Activated T-helper 1 cell treated with anti-CD3 and anti-CD28 coated beads, Interleukin-12 subunit alpha, Interleukin-12 subunit beta, Interleukin-2, Interleukin-4 antibody, amounts not matched to agents 30 ng/mL and 10 ng/mL and 1 ng/mL, durations not matched to agents 14 hours and 24 hours and 36 hours (primary cell): Measurements from ENCODE around the gene TMEM89. TPM values are rescaled to one million over a fixed set of nuclear protein-coding genes. Genes with fewer than 3 reads are reported as not detected.

Experiments
- DNase-seq: peaks from one replicate; pipeline ENCODE4 v3.0.0; 2021; ENCODE audit warnings: low spot score
- H3K27ac Mint-ChIP-seq: one replicate; pipeline ENCODE4 v1.8.0; 2021; ENCODE audit warnings: mild to moderate bottlenecking, mixed read lengths
- H3K27me3 Mint-ChIP-seq: one replicate; pipeline ENCODE4 v1.8.0; 2022; ENCODE audit warnings: mild to moderate bottlenecking, moderate library complexity, mixed read lengths; ENCODE audit not compliant: insufficient read depth
- H3K36me3 Mint-ChIP-seq: one replicate; pipeline ENCODE4 v1.8.0; 2021; ENCODE audit warnings: low read depth, mixed read lengths
- H3K4me1 Mint-ChIP-seq: one replicate; pipeline ENCODE4 v1.8.0; 2021; ENCODE audit warnings: low read depth, mixed read lengths
- H3K4me3 Mint-ChIP-seq: one replicate; pipeline ENCODE4 v1.8.0; 2021; ENCODE audit warnings: mild to moderate bottlenecking, moderate library complexity, mixed read lengths
- H3K9me3 Mint-ChIP-seq: one replicate; pipeline ENCODE4 v1.8.0; 2021; ENCODE audit warnings: mixed read lengths
- intact Hi-C: fragments of 100-400 bp; cut with micrococcal nuclease; formaldehyde crosslinking; loops from one replicate; pipeline ENCODE4 v1.15.1; 2024
- total RNA-seq: library from RNA; stranded (reverse); gene quantifications from 2 replicates; pipeline ENCODE4 v1.2.3, GENCODE V29; 2022

Gene TMEM89
- total RNA-seq, 1 donor from 2014 or later = not detected

DNA sequence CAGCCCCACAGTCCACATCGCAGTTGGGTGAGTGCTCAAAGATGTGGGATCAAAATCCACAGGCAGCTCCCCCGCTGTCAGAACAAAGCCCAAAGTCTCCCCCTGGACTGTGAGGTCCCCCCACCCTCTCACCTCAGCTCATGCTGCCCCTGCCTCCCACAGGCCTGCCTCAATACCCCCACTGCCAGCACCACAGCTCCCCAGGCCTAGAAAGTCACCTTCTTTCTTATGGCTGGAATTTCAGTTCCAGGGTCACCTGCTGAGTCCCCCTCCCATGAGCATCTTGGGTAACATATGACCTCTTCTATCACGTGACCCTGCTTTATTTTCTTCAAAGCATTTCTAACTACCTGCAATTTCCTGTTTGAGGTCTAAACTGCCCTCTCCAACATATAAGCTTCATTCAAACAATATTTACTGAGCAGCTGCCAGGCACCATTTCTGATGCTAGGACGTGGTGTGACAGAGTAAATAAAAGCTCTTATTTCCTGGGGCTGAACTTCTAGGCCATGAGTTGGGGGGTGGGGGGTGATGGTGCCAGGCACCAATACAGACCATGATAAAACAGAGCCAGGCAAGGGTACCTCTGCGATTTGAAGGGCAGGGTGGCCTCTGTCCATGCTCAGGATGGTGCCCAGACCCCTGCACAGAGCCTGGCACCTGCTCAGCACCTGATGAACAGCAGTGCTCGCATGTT lies 2.4 kb upstream of the TMEM89 start:
- peaks cover 19% of the 10 kb centered on the region for H3K36me3 Mint-ChIP-seq
- H3K9me3 Mint-ChIP-seq = peaks cover under 1% of the 10 kb centered on the region
- H3K27ac Mint-ChIP-seq = no peak overlapping the region
- intact Hi-C loops = no loop called here
- H3K4me3 Mint-ChIP-seq = no peak overlapping the region
- DNase-seq = no peak
- no peaks in the 10 kb centered on the region for H3K27me3 Mint-ChIP-seq
- H3K4me1 Mint-ChIP-seq = peaks cover 13% of the 10 kb centered on the region

DNA sequence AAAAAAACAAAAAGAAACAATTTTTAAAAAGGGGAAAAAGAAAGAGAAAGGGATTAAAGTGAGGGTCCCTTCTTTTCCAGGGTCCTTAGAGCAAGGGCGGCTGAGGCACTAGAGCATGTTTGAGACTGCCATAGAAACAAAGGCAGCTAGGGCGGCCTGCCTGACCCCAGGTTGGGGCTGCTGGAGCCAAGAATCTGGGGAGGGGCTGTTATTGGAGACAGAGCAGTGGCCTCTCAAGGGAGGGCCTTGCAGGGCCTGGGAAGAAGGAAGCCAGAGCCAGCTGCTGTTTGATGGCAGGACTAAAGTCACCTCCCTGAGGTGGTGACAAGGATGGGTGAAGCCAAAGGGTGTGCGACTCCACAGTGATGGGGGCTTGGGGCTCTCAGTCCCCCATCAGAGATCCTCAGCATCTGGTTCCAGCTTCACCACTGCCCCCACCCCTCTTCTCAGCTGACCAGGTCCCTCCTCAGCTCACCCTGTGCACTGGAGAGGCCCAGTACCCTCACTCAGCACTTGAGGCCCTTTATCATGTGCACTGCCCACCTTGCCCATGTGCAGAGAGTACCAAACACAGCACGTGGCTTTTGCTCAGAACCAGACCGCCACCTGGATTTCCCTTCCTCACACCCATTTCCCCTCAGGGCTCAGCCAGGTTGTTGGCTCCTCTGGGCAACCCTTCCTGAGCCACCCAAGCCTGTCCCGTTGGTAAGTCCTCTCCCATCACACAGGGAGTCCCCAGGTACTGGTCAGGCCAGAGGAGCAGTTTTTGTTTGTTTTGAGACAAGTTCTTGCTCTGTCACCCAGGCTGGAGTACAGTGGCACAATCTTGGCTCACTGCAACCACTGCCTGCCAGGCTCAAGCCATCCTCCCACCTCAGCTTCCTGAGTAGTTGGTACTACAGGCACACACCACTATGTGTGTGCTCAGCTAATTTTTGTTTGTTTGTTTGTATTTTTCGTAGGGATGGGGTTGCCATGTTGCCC lies 1.7 kb downstream of the TMEM89 start:
- intact Hi-C loops = no loop called here
- H3K9me3 Mint-ChIP-seq = peaks cover 18% of the 10 kb centered on the region
- no peak overlapping the region for H3K4me3 Mint-ChIP-seq
- H3K36me3 Mint-ChIP-seq = peaks cover 11% of the 10 kb centered on the region
- peaks cover 11% of the 10 kb centered on the region for H3K4me1 Mint-ChIP-seq
- DNase-seq = no peak
- no peak overlapping the region for H3K27ac Mint-ChIP-seq
- no peaks in the 10 kb centered on the region for H3K27me3 Mint-ChIP-seq

DNA sequence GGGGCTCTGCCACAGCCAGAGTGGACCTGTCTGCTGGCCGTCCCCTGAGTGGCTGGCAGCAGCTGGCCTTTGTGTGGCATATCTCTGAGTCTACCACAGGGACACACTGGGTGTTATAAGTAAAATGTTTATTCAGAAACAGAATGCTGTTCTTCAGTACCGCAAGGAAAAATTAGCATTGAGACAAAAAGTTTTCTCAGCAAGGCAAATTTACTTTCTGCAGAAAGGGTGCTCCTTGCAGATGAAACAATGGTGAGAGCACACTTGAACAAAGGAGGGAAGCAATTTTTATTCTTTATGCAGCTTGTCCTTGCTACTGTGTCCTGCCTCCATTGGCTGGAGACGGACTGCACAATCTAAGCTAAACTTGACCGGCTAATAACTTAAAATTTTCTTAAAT lies 4.0 kb downstream of the TMEM89 start:
- Mint-ChIP-seq H3K36me3 (peaks cover 8% of the 10 kb centered on the region), H3K27me3 (peaks cover 2% of the 10 kb centered on the region), H3K27ac (no peak overlapping the region), H3K9me3 (peaks cover 18% of the 10 kb centered on the region), H3K4me1 (peaks cover 13% of the 10 kb centered on the region), H3K4me3 (no peak overlapping the region)
- DNase-seq = no peak
- intact Hi-C loops = no loop called here

DNA sequence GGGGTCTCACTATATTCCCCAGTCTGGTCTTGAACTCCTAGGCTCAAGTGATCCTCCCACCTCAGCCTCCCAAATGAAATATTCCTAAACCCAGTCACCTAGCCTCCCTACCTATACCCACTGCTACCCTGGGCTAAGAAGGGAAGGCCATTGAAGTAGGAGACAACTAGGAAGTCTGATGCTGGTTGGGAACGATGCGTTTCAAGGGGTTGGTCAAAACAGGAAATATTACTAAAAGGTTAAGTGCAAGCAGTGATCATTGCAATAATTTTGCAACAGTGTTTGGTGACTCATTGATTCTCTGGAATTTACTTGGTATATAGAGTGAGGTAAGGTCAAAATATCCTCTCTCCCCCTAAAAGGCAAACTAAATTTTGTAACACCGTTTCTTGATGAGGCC lies 7.5 kb downstream of the TMEM89 start:
- Mint-ChIP-seq H3K27ac (peak overlapping the region; percentile 77), H3K36me3 (peaks cover 7% of the 10 kb centered on the region), H3K9me3 (peaks cover 18% of the 10 kb centered on the region), H3K27me3 (peaks cover 2% of the 10 kb centered on the region), H3K4me1 (peaks cover 13% of the 10 kb centered on the region), H3K4me3 (peak overlapping the region; percentile 48)
- intact Hi-C loops = loop anchor here (1.0 kb wide), 2 partner anchors 21 to 42 kb away; partner anchors contain the start of gene SLC26A6
- no peak for DNase-seq

DNA sequence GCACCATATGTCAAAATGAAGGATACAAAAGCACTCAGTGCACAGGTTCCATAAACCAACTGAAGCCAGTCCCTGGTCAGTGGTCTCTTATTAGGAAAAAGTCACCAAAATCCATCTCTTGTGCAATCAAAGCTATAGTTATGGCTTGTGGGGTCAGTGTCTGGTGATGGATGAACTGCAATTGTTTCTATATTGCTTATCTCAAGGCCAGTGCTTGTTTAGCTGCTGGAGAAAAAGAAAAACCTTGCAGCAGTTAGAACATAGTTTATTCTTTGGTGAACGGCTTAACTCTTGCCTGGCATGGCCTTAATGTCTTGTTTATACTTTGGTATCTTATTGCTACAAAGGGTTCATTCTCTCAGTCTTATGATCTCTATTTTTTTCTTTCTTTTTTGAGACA lies 9.3 kb downstream of the TMEM89 start:
- H3K4me3 Mint-ChIP-seq = no peak overlapping the region
- H3K27me3 Mint-ChIP-seq = peaks cover 2% of the 10 kb centered on the region
- intact Hi-C loops = no loop called here
- peaks cover 24% of the 10 kb centered on the region for H3K4me1 Mint-ChIP-seq
- H3K36me3 Mint-ChIP-seq = peaks cover 10% of the 10 kb centered on the region
- no peak overlapping the region for H3K27ac Mint-ChIP-seq
- no peak for DNase-seq
- H3K9me3 Mint-ChIP-seq = peaks cover 5% of the 10 kb centered on the region

DNA sequence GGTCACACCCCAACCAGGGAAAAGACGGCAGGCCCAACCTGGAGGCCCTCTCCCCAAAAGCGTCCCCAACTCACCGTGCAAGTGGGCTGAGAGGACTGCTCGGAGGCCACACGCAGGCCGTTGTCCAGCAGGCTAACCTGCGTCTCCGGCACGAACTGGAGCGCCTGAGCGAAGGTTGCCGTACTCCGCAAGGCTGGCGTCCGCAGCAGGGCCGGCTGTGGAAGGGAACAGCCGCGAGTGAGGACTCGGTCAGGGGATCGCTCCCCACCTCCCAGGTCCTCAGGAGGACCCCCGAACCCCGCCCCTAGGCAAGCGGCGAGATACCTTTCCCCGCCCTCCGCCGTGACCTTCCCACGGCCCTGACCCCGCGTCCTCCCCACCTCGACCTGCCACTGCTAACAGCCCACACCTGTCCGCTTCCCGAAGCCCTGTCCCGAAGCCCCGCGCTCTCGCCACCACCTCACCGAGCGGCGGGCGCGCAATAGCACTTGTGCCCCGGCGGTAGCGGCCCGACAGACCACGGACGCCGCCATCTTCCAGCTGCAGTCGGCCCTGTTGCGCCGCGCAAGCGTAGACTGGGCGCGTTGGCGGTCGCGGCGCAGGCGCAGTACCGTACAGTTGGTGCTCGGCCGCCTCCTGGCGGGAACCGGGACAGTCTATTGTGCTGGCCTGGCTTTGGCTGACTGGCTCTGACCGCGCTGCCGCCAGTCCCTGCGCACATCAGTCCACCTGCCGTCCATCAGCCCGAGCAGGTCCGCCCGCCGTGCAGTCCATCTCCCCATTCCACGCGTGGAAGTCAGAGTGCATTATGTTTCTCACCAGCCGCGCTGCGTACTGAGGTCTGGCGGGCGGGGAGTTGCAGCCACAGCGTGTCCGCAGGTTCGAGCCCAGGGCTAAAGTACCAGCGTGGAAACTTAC lies 12.2 kb downstream of the TMEM89 start, which contains the start of gene UQCRC1:
UQCRC1 (minus strand) TSS at position 559 of the 918 bp plus-strand sequence; CDS start at position 533, 26 bp downstream.
- H3K27ac Mint-ChIP-seq = peak within 1 kb of the TSS; percentile 97
- peak within 1 kb of the TSS; percentile 100 for H3K4me3 Mint-ChIP-seq
- H3K36me3 Mint-ChIP-seq = peaks cover 16% of the 10 kb centered on the region
- peaks cover 22% of the 10 kb centered on the region for H3K4me1 Mint-ChIP-seq
- peak; percentile 92 for DNase-seq
- no peaks in the 10 kb centered on the region for H3K9me3 Mint-ChIP-seq
- intact Hi-C loops = loop anchor here (1.0 kb wide), 6 partner anchors 26 to 208 kb away; partner anchors contain the start of genes NCKIPSD and SLC26A6
- peaks cover 2% of the 10 kb centered on the region for H3K27me3 Mint-ChIP-seq

DNA sequence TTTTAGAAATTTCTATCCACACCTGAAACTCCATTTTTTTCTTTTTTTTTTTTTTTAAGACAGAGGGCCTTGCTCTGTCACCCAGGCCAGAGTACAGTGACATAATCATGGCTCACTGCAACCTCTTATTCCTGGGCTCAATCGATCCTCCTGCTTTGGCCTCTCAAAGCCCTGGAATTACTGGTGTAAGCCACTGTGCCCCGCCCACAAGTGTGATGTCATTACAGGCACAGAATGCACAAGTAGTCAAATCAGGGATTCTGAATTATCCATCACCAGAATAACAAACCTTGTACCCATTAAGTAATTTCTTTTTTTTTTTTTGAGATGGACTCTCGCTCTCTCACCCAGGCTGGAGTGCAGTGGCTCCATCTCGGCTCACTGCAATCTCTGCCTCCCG lies 14.1 kb downstream of the TMEM89 start:
- peak overlapping the region; percentile 100 for H3K4me3 Mint-ChIP-seq

DNA sequence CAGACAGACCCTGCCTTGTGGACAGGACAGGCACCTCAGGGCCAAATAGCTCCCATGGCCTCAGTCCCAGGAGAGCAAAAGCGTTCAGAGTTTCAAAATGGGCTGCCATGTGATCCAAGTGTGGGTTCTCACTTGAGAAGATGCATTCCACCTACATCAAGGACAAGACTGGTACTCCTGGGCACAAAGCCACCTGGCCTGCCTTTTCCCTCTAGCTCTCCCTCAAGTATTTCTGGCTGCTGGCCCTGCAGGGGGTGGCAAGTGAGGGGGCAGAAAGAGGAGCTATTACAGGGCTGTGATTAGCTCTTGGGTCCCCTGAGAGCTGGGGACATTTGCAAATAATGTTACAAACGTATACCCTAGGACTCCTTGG lies 20.0 kb downstream of the TMEM89 start:
- no peaks in the 10 kb centered on the region for H3K27me3 Mint-ChIP-seq
- H3K36me3 Mint-ChIP-seq = peaks cover 34% of the 10 kb centered on the region
- H3K4me3 Mint-ChIP-seq = no peak overlapping the region
- intact Hi-C loops = no loop called here
- no peak overlapping the region for H3K27ac Mint-ChIP-seq
- no peaks in the 10 kb centered on the region for H3K4me1 Mint-ChIP-seq
- DNase-seq = no peak
- H3K9me3 Mint-ChIP-seq = no peaks in the 10 kb centered on the region

More for the DNA sequence above, 14.1 kb downstream of the TMEM89 start:
- intact Hi-C loops = no loop called here
- Mint-ChIP-seq H3K27me3 (no peaks in the 10 kb centered on the region), H3K4me1 (peaks cover 11% of the 10 kb centered on the region), H3K9me3 (no peaks in the 10 kb centered on the region), H3K27ac (no peak overlapping the region), H3K36me3 (peaks cover 23% of the 10 kb centered on the region)
- DNase-seq = no peak

DNA sequence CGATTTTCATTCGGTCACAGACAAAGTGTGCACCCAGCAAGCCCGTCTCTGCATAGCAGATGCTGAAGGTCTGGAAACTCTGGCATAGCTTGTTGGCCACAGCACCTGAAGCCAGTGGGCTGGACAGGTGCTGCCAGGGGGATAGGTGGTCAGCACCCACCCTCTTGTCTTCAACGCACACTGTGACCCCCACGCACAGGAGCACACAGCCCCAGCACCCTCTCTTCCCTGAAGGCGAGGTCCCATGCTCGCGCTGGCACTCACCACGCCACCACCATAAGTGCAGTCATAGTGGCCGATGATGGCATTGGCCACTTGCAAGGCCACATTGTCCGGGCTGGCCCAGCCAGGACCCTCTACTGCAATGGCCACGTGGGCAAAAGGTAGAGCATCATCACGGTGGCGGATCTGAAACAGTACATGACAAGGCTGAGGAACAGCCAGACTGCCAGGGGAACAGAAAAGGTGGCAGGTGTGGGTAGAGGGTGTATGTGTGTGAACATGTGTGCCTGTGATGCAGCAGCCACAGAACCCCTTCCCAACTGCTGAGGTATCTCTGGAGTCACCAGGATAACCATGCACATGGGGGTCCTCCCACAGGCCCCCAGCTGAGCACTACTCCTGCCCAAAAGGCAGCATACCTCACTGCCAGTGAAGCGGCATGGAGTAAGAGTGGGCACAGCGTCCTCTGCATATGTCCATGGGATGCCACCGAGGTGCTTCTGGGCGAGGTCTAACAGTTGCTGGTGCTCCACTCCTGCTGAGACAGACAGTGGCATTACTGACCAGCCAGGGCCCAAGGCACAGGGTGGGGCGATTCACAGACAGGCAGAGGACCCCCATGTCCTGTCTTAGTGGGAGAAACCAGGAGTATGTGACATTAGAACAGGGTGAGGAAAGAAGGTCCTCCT lies 20.6 kb downstream of the TMEM89 start:
- H3K36me3 Mint-ChIP-seq = peaks cover 34% of the 10 kb centered on the region
- H3K4me3 Mint-ChIP-seq = no peak overlapping the region
- no peaks in the 10 kb centered on the region for H3K9me3 Mint-ChIP-seq
- intact Hi-C loops = no loop called here
- peaks cover 3% of the 10 kb centered on the region for H3K27me3 Mint-ChIP-seq
- H3K4me1 Mint-ChIP-seq = no peaks in the 10 kb centered on the region
- no peak overlapping the region for H3K27ac Mint-ChIP-seq
- DNase-seq = no peak

DNA sequence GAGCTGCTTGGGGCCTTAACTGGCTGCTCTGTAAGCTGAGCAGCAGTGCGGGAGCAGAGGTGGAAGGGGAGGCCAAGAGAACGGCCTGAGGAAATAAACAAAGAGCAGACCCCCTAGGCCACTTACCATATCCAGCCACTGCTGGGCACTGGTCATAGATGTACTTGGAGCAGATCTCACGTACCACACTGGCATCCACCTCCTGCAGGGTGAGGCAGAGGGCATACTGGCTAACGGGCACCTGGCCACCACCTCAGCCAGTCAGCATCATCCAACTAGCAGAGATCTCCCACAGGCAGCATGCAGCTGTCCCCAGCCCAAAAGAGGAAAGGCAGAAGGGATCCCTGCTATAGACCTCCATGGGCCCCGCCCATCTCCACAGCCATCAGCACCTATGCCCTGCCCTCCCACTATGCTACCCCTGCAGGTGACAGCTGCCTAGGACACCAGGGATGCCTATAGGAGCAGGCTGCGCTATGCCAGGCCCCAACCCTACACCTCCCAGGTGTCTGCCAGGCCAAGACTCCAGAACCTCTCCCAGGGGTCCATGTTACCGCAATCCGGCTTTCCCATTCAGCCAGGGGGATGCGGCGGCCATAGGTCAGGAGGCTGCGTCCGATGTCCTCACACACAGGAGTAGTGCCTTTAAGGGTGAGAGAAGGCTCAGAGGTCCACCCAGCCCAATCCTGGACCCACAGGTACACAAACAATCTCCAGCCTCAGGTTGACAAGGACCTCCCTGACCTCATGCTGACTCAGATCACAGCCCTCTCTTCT lies 21.9 kb downstream of the TMEM89 start:
- Mint-ChIP-seq H3K27me3 (peaks cover 7% of the 10 kb centered on the region), H3K4me3 (no peak overlapping the region), H3K9me3 (no peaks in the 10 kb centered on the region), H3K27ac (no peak overlapping the region), H3K36me3 (peaks cover 28% of the 10 kb centered on the region), H3K4me1 (no peaks in the 10 kb centered on the region)
- intact Hi-C loops = no loop called here
- DNase-seq = no peak

DNA sequence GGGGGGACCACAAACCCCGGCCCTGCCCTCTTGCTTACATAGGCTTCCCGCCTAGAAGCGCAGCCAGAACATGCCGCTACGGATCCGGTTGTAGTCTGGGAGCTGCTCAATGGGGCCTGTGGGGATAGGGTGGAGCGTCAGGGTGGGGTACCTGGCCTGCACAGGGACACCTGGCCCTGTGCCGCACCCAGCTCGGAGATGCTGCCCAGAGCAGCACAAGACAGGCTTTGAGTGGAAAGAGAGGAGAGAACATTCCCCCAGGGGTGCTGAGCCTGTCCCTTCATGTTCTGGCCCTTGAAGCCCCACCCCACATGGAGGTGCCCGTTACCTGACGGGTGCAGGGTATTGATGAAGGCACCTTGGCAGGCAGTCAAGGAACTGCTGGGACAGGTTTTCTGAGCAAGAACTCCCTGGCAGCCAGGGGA lies 22.5 kb downstream of the TMEM89 start:
- H3K36me3 Mint-ChIP-seq = peaks cover 23% of the 10 kb centered on the region

More for the DNA sequence above, 22.5 kb downstream of the TMEM89 start:
- Mint-ChIP-seq H3K27ac (no peak overlapping the region), H3K4me3 (no peak overlapping the region), H3K9me3 (no peaks in the 10 kb centered on the region), H3K27me3 (peaks cover 11% of the 10 kb centered on the region), H3K4me1 (no peaks in the 10 kb centered on the region)
- intact Hi-C loops = no loop called here
- DNase-seq = no peak
